Lower lobe of right lung (tissue), 2 donors: ENCODE results near the gene CAMKMT. TPM values are rescaled to one million over a fixed set of nuclear protein-coding genes. Genes with fewer than 3 reads are reported as not detected.

ENCODE experiments used
- ATAC-seq, 2 donors: fragments of 200-7000 bp; cut with Tn5 transposase; one replicate each; pipeline ENCODE4 v1.9.1; 2020 to 2022; ENCODE audit warnings: mild to moderate bottlenecking in 2 of 2, moderate library complexity in 2 of 2
- DNase-seq: peaks from one replicate; pipeline ENCODE4 v3.0.0-alpha.2; 2020
- H3K27ac ChIP-seq: fragments of 200-600 bp; one replicate; pipeline ENCODE4 v1.8.0; 2022
- H3K27me3 ChIP-seq: fragments of 200-600 bp; one replicate; pipeline ENCODE4 v1.8.0; 2022; ENCODE audit warnings: low read depth
- H3K36me3 ChIP-seq: fragments of 200-600 bp; one replicate; pipeline ENCODE4 v1.8.0; 2022; ENCODE audit warnings: mild to moderate bottlenecking
- H3K4me1 ChIP-seq: fragments of 200-600 bp; one replicate; pipeline ENCODE4 v1.8.0; 2022
- H3K4me3 ChIP-seq: fragments of 200-600 bp; one replicate; pipeline ENCODE4 v1.8.0; 2022; ENCODE audit warnings: mild to moderate bottlenecking
- H3K9me3 ChIP-seq: fragments of 200-600 bp; one replicate; pipeline ENCODE4 v1.8.0; 2022
- CTCF ChIP-seq: fragments of 200-600 bp; IDR thresholded peaks from one replicate; pipeline ENCODE4 v1.8.0; 2022; ENCODE audit warnings: antibody characterized with exemption, mild to moderate bottlenecking
- intact Hi-C: fragments of 100-400 bp; cut with DNase I; formaldehyde crosslinking; loops from one replicate; pipeline ENCODE4 v1.11.0; 2022
- total RNA-seq: library from RNA; stranded (reverse); fragmentation: NEBNext Ultra II Directional; extraction: Animal tissue kit (Norgen Biotek cat#: 25700); gene quantifications from one replicate; pipeline ENCODE4 v1.2.1, GENCODE V29; 2021
- donor health status: DM: no; HTN: yes; CAD: no; lungs with severe emphysema.

CAMKMT gene
- total RNA-seq, 1 donor from 2014 or later: 10.5 TPM

GRCh38 chr2:44462934-44463849 lies 101.4 kb downstream of the CAMKMT start:
- Histone ChIP-seq H3K36me3 (no peaks in the 10 kb centered on the region), H3K27ac (no peak overlapping the region), H3K9me3 (no peaks in the 10 kb centered on the region), H3K4me1 (no peaks in the 10 kb centered on the region), H3K4me3 (no peak overlapping the region), H3K27me3 (no peaks in the 10 kb centered on the region)
- DNase-seq (no peak), ATAC-seq (no peak)
- no peak for TF ChIP-seq CTCF
- intact Hi-C loops: no loop called here

GRCh38 chr2:44464437-44464836 lies 102.7 kb downstream of the CAMKMT start:
- Histone ChIP-seq H3K4me1 (no peaks in the 10 kb centered on the region), H3K27me3 (no peaks in the 10 kb centered on the region)

GRCh38 chr2:44470151-44470550 lies 108.4 kb downstream of the CAMKMT start:
- Histone ChIP-seq H3K36me3 (no peaks in the 10 kb centered on the region), H3K9me3 (no peaks in the 10 kb centered on the region), H3K27me3 (no peaks in the 10 kb centered on the region), H3K27ac (no peak overlapping the region), H3K4me3 (no peak overlapping the region), H3K4me1 (no peaks in the 10 kb centered on the region)
- intact Hi-C loops: no loop called here
- no peak for ATAC-seq
- no peak for DNase-seq
- TF ChIP-seq CTCF: no peak

More at GRCh38 chr2:44464437-44464836, 102.7 kb downstream of the CAMKMT start:
- DNase-seq (no peak), ATAC-seq (no peak)
- intact Hi-C loops: no loop called here
- Histone ChIP-seq H3K36me3 (no peaks in the 10 kb centered on the region), H3K9me3 (no peaks in the 10 kb centered on the region), H3K4me3 (no peak overlapping the region), H3K27ac (no peak overlapping the region)
- no peak for TF ChIP-seq CTCF

- no peaks in the 10 kb centered on the region for H3K9me3 ChIP-seq
Observed at GRCh38 chr2:44477657-44478414, 116.1 kb downstream of the CAMKMT start.

More at GRCh38 chr2:44477657-44478414, 116.1 kb downstream of the CAMKMT start:
- no peak for TF ChIP-seq CTCF
- H3K27ac ChIP-seq: no peak overlapping the region
- DNase-seq (no peak), ATAC-seq (no peak)
- no peaks in the 10 kb centered on the region for H3K36me3 ChIP-seq
- intact Hi-C loops: no loop called here
- H3K4me1 ChIP-seq: no peaks in the 10 kb centered on the region
- no peak overlapping the region for H3K4me3 ChIP-seq
- H3K27me3 ChIP-seq: no peaks in the 10 kb centered on the region
